RWPE2 (cell line): Measurements from ENCODE around the gene ADGRG7.

Source experiments
- ATAC-seq: fragments of 200-7000 bp; cut with Tn5 transposase; 3 replicates; pipeline ENCODE4 v1.9.1; 2021; ENCODE audit warnings: low read depth
- DNase-seq: peaks from one replicate; pipeline ENCODE4 v3.0.0-alpha.2; 2020; ENCODE audit warnings: low spot score
- H3K27ac ChIP-seq: fragments of 450-650 bp; 2 replicates; pipeline ENCODE4 v1.5.1; 2017; ENCODE audit warnings: mild to moderate bottlenecking; ENCODE audit not compliant: poor library complexity, severe bottlenecking
- H3K27me3 ChIP-seq: fragments of 250-450 bp; sonication (Bioruptor Pico); 2 replicates; pipeline ENCODE4 v1.5.1; 2021; ENCODE audit warnings: mild to moderate bottlenecking, moderate library complexity; ENCODE audit not compliant: insufficient read depth, poor library complexity, severe bottlenecking
- H3K36me3 ChIP-seq: fragments of 250-450 bp; sonication (Bioruptor Pico); 2 replicates; pipeline ENCODE4 v1.5.1; 2020; ENCODE audit warnings: low read depth, mild to moderate bottlenecking, moderate library complexity
- H3K4me1 ChIP-seq: fragments of 250-450 bp; sonication (Bioruptor Pico); 2 replicates; pipeline ENCODE4 v1.5.1; 2021; ENCODE audit warnings: mild to moderate bottlenecking, moderate library complexity; ENCODE audit not compliant: insufficient read depth, poor library complexity, severe bottlenecking
- H3K4me3 ChIP-seq: fragments of 250-450 bp; sonication (Bioruptor Pico); 2 replicates; pipeline ENCODE4 v1.5.1; 2021; ENCODE audit warnings: mild to moderate bottlenecking, moderate library complexity; ENCODE audit not compliant: severe bottlenecking
- H3K9me3 ChIP-seq: fragments of 250-450 bp; sonication (Bioruptor Pico); 2 replicates; pipeline ENCODE4 v1.5.1; 2021; ENCODE audit warnings: mild to moderate bottlenecking, moderate library complexity; ENCODE audit not compliant: severe bottlenecking
- CTCF ChIP-seq: fragments of 450-650 bp; IDR thresholded peaks from one replicate; pipeline ENCODE4 v1.5.1; 2017; ENCODE audit warnings: mild to moderate bottlenecking, moderate library complexity; ENCODE audit not compliant: poor library complexity, severe bottlenecking

The ADGRG7 gene

GRCh38 chr3:100640633-100641032 lies 31.2 kb downstream of the ADGRG7 start:
- H3K36me3 ChIP-seq, result no peaks in the 10 kb centered on the region
- no peaks in the 10 kb centered on the region for H3K4me1 ChIP-seq
- H3K27ac ChIP-seq, result no peak overlapping the region
- H3K9me3 ChIP-seq, result no peaks in the 10 kb centered on the region
- TF ChIP-seq CTCF, result no peak
- no peaks in the 10 kb centered on the region for H3K27me3 ChIP-seq
- ATAC-seq, result no peak
- H3K4me3 ChIP-seq, result no peak overlapping the region
- DNase-seq, result no peak

- ATAC-seq, result no peak
- DNase-seq, result no peak
- H3K9me3 ChIP-seq, result no peaks in the 10 kb centered on the region
- no peak for TF ChIP-seq CTCF
- H3K4me3 ChIP-seq, result no peak overlapping the region
- no peaks in the 10 kb centered on the region for H3K4me1 ChIP-seq
- no peaks in the 10 kb centered on the region for H3K27me3 ChIP-seq
- H3K36me3 ChIP-seq, result no peaks in the 10 kb centered on the region
- H3K27ac ChIP-seq, result no peak overlapping the region
Measured at GRCh38 chr3:100641471-100642032, 32.2 kb downstream of the ADGRG7 start.

- H3K4me3 ChIP-seq, result no peak overlapping the region
- no peaks in the 10 kb centered on the region for H3K36me3 ChIP-seq
- H3K27me3 ChIP-seq, result no peaks in the 10 kb centered on the region
- ATAC-seq (no peak), DNase-seq (no peak)
- no peak for TF ChIP-seq CTCF
- peaks cover 6% of the 10 kb centered on the region for H3K4me1 ChIP-seq
- H3K9me3 ChIP-seq, result no peaks in the 10 kb centered on the region
- H3K27ac ChIP-seq, result no peak overlapping the region
Measured at GRCh38 chr3:100645913-100646312, 36.5 kb downstream of the ADGRG7 start.

- H3K36me3 ChIP-seq, result no peaks in the 10 kb centered on the region
- peaks cover 18% of the 10 kb centered on the region for H3K4me1 ChIP-seq
- H3K4me3 ChIP-seq, result no peak overlapping the region
- no peak overlapping the region for H3K27ac ChIP-seq
- H3K27me3 ChIP-seq, result no peaks in the 10 kb centered on the region
- no peaks in the 10 kb centered on the region for H3K9me3 ChIP-seq
- no peak for DNase-seq
- no peak for ATAC-seq
- TF ChIP-seq CTCF, result no peak
Measured at GRCh38 chr3:100647171-100647570, 37.8 kb downstream of the ADGRG7 start.

- Histone ChIP-seq H3K4me3 (no peak overlapping the region), H3K27me3 (no peaks in the 10 kb centered on the region), H3K27ac (no peak overlapping the region), H3K4me1 (peaks cover 18% of the 10 kb centered on the region), H3K36me3 (no peaks in the 10 kb centered on the region), H3K9me3 (no peaks in the 10 kb centered on the region)
- DNase-seq (no peak), ATAC-seq (no peak)
- TF ChIP-seq CTCF, result no peak
Measured at GRCh38 chr3:100647657-100648056, 38.3 kb downstream of the ADGRG7 start.
